HepG2 (cell line): Measurements from ENCODE around the gene CD79A. TPM values are rescaled to one million over a fixed set of nuclear protein-coding genes. Genes with fewer than 3 reads are reported as not detected.

ENCODE experiments used
- ATAC-seq: fragments of 200-7000 bp; cut with Tn5 transposase; 3 replicates; pipeline ENCODE4 v1.9.1; 2020; ENCODE audit warnings: mild to moderate bottlenecking, moderate library complexity
- BruUV-seq: library from RNA; stranded (reverse); fragments of 400-500 nt; replicated peaks from 2 replicates; lab custom pipeline; 2021; lab: Mats Ljungman, UMichigan
- CTCF ChIA-PET: fragments of 300-600 bp; formaldehyde crosslinking; extraction: SDS; loops from one replicate; lab custom pipeline; 2021; ENCODE audit warnings: low total read pairs, inconsistent platforms, low intra/inter-chr PET ratio; lab: Yijun Ruan, JAX
- POLR2A ChIA-PET: fragments of 350-600 bp; sonication (Branson Sonifier 250); formaldehyde crosslinking; loops from one replicate; lab custom pipeline; 2020; ENCODE audit warnings: antibody characterized with exemption, inconsistent platforms; lab: Yijun Ruan, JAX
- DNase-seq: peaks from one replicate; pipeline ENCODE4 v3.0.0-alpha.2; 2015; ENCODE audit warnings: low spot score
- FAIRE-seq: peaks from 3 replicates; lab custom pipeline; 2011; peaks lifted over from hg19 to GRCh38; lab: Jason Lieb, UNC
- H2AFZ ChIP-seq: one replicate; pipeline ENCODE4 v1.6.1; 2011; ENCODE audit warnings: low read length, inconsistent platforms
- H3K27ac ChIP-seq: fragments of 300-600 bp; 3 replicates; pipeline ENCODE4 v1.8.0; 2011; ENCODE audit warnings: mixed run types, mild to moderate bottlenecking, mixed read lengths, low read length, inconsistent platforms; ENCODE audit not compliant: insufficient read depth; ENCODE audit errors: extremely low read length
- H3K27me3 ChIP-seq, 2 experiments: fragments of 200-600 bp in 1 of 2; 2 replicates in 1 of 2; 3 replicates in 1 of 2; pipeline versions ENCODE4 v1.6.0 to v1.8.0; 2011; ENCODE audit warnings: low read length in 2 of 2, mild to moderate bottlenecking in 2 of 2, moderate library complexity in 2 of 2, inconsistent platforms in 1 of 2; ENCODE audit not compliant: insufficient read depth in 2 of 2, control insufficient read depth in 1 of 2
- H3K36me3 ChIP-seq, 2 experiments: fragments of 200-600 bp in 1 of 2; replicated peaks in 1 of 2; 2 replicates in 1 of 2; 3 replicates in 1 of 2; pipeline versions ENCODE4 v1.5.1 to v1.8.0; 2011; ENCODE audit warnings: low read length in 2 of 2, inconsistent platforms in 1 of 2; ENCODE audit not compliant: insufficient read depth in 2 of 2, control insufficient read depth in 1 of 2
- H3K4me1 ChIP-seq: 2 replicates; pipeline ENCODE4 v1.5.1; 2012; ENCODE audit warnings: low read length, inconsistent platforms; ENCODE audit not compliant: insufficient read depth
- H3K4me2 ChIP-seq: 2 replicates; pipeline ENCODE4 v1.6.0; 2011; ENCODE audit warnings: low read depth, low read length, inconsistent platforms
- H3K4me3 ChIP-seq, 3 experiments: fragments of 200-600 bp in 1 of 3; sonication (generic), shearing (Covaris generic) in 1 of 3; replicated peaks in 1 of 3; 2 replicates each; pipeline ENCODE4 v1.5.1; 2011 to 2016; ENCODE audit warnings: low read length in 3 of 3, inconsistent platforms in 2 of 3, low read depth in 2 of 3, mild to moderate bottlenecking in 2 of 3, control low read depth in 1 of 3, mixed read lengths in 1 of 3; ENCODE audit not compliant: insufficient read depth in 1 of 3
- H3K79me2 ChIP-seq: one replicate; pipeline ENCODE4 v1.6.1; 2011; ENCODE audit warnings: low read length, inconsistent platforms; ENCODE audit not compliant: insufficient read depth
- H3K9ac ChIP-seq: 2 replicates; pipeline ENCODE4 v1.6.0; 2011; ENCODE audit warnings: mild to moderate bottlenecking, low read depth, low read length, inconsistent platforms; ENCODE audit not compliant: insufficient read depth
- H3K9me3 ChIP-seq: 2 replicates; pipeline ENCODE4 v1.5.1; 2012; ENCODE audit warnings: mild to moderate bottlenecking, low read length
- H4K20me1 ChIP-seq: 2 replicates; pipeline ENCODE4 v1.6.0; 2011; ENCODE audit warnings: inconsistent platforms, mild to moderate bottlenecking, low read length, moderate library complexity; ENCODE audit not compliant: insufficient read depth
- NR2F1 ChIP-seq, 2 experiments: fragments of 450-650 bp in 1 of 2; formaldehyde crosslinking in 1 of 2; IDR thresholded peaks; 2 replicates each; pipeline versions ENCODE4 v1.5.0 to v1.6.1; 2016 to 2020; ENCODE audit warnings: mild to moderate bottlenecking in 1 of 2, missing compliant biosample characterization in 1 of 2, missing genetic modification reagents in 1 of 2, moderate library complexity in 1 of 2
- ZNF646 ChIP-seq: sonication (generic); formaldehyde crosslinking; IDR thresholded peaks from 2 replicates; pipeline ENCODE4 v1.9.0; 2021; ENCODE audit warnings: mild to moderate bottlenecking, missing genetic modification reagents
- WGBS: methylation state at CpG from one replicate; pipeline ENCODE4 v1.1.6; 2017; ENCODE audit warnings: low lambda C conversion rate; 5-methylcytosine and 5-hydroxymethylcytosine counted together
- in situ Hi-C: cut with HindIII; loops from 2 replicates; pipeline ENCODE4 v1.10.0; 2017; ENCODE audit warnings: low pct_unique_long_range_greater_than_20kb; ENCODE audit not compliant: extremely low pct_ligation_motif_present
- intact Hi-C: fragments of 100-400 bp; cut with micrococcal nuclease; formaldehyde crosslinking; loops from one replicate; pipeline ENCODE4 v1.10.0; 2022; ENCODE audit not compliant: unreplicated experiment
- polyA plus RNA-seq, 8 experiments: library from polyadenylated mRNA; depleted of rRNA in 3 of 8; stranded (reverse) in 7 of 8; unstranded in 1 of 8; fragments of >200 nt; fragmentation: Illumina TruSeq in 4 of 8; extraction: Trizol in 4 of 8; gene quantifications; 2 replicates each; pipeline versions ENCODE4 v1.2.1 to v1.2.3, GENCODE V29; 2011 to 2016; ENCODE audit warnings: low read depth in 4 of 8, missing spikeins in 1 of 8, mixed read lengths in 1 of 8; ENCODE audit not compliant: insufficient read depth in 1 of 8
- total RNA-seq, 5 experiments: library from RNA; depleted of rRNA; stranded (reverse); fragments of >200 nt; fragmentation: Illumina TruSeq; extraction: Trizol; gene quantifications; 2 replicates each; pipeline ENCODE4 v1.2.3, GENCODE V29; 2016; ENCODE audit warnings: low read depth in 1 of 5
- TF ChIP-seq, protein P1 (sequence below): sonication (generic); formaldehyde crosslinking; IDR thresholded peaks from 2 replicates; pipeline ENCODE4 v1.8.0; 2022; ENCODE audit warnings: missing genetic modification reagents, low read depth, mild to moderate bottlenecking, borderline replicate concordance

The CD79A gene
- total and polyA plus RNA-seq, 2 of the 13 experiments (the other 11 are each of a cell fraction or from before 2014, with no cell fraction given): 0.24 to 0.33 TPM

GRCh38 chr19:41918095-41918494 is 41.0 kb downstream of the CD79A start:
- FAIRE-seq: no peak
- Histone ChIP-seq H3K4me2 (no peak overlapping the region), H3K79me2 (no peaks in the 10 kb centered on the region), H3K27ac (no peak overlapping the region), H3K9me3 (no peaks in the 10 kb centered on the region), H3K9ac (no peak overlapping the region), H3K4me1 (no peaks in the 10 kb centered on the region), H4K20me1 (no peaks in the 10 kb centered on the region), H2AFZ (no peak overlapping the region), H3K36me3 (no peaks in the 10 kb centered on the region), H3K4me3 (no peak overlapping the region), H3K27me3 (peaks cover 7 to 39% of the 10 kb centered on the region in 2 experiments)
- CTCF ChIA-PET: no interaction called here
- BruUV-seq: no TSS peak
- POLR2A ChIA-PET: no interaction called here
- intact Hi-C loops (no loop called here), in situ Hi-C loops (no loop called here)
- 85% methylated on average over 4 of the region's 6 CpGs for WGBS
- TF ChIP-seq, protein P1, sequence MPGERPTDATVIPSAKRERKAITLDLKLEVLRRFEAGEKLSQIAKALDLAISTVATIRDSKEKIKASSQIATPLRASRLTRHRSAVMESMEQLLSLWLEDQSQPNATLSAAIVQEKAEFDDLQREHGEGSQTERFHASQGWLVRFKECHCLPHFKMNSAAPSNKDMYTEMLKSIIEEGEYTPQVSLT: no peak
- TF ChIP-seq ZNF646 (CRISPR knock-in tag) (0 out of 2 replicates have a peak, but pooled peaks have one; percentile 40), NR2F1 (CRISPR knock-in tag; IDR thresholded peaks at IDR 0.05) (no peak)
- DNase-seq: no peak
- no peak for ATAC-seq
